NCI-H187 (cell line): ENCODE measurements around the gene PTPN1.
"Not testable (repeated sequence)": the region's sequence is repeated elsewhere in the genome, so short reads cannot be mapped to it uniquely, and the experiment has no call there.

Experiments used
- DNase-seq, 2 experiments: peaks; one replicate each; lab custom pipeline; 2025; lab: John Stamatoyannopoulos, UW

PTPN1 gene

GRCh38 chr20:50558483-50558925, 48.3 kb downstream of the PTPN1 start:
- DNase-seq: no peak

- DNase-seq: no peak
Measured at GRCh38 chr20:50559149-50559548, 49.0 kb downstream of the PTPN1 start.

GRCh38 chr20:50559856-50560638, 49.9 kb downstream of the PTPN1 start:
- no peak for DNase-seq

GRCh38 chr20:50560867-50561266, 50.7 kb downstream of the PTPN1 start:
- DNase-seq: no peak

GRCh38 chr20:50561379-50562078, 51.3 kb downstream of the PTPN1 start:
- DNase-seq: no peak

GRCh38 chr20:50562262-50562701, 52.1 kb downstream of the PTPN1 start:
- DNase-seq: peak; percentile 56 to 85

GRCh38 chr20:50563133-50563944, 53.2 kb downstream of the PTPN1 start:
- peak; percentile 83 to 88 for DNase-seq

GRCh38 chr20:50565383-50565782, 55.2 kb downstream of the PTPN1 start:
- DNase-seq: no peak

GRCh38 chr20:50565871-50566270, 55.7 kb downstream of the PTPN1 start:
- DNase-seq: no peak

- no peak for DNase-seq
Measured at GRCh38 chr20:50567860-50568548, 57.8 kb downstream of the PTPN1 start.

GRCh38 chr20:50568549-50568942, 58.4 kb downstream of the PTPN1 start:
- no peak for DNase-seq

- not testable (repeated sequence) for DNase-seq
Measured at GRCh38 chr20:50569487-50569863, 59.3 kb downstream of the PTPN1 start.

- no peak for DNase-seq
Measured at GRCh38 chr20:50569864-50570836, 60.0 kb downstream of the PTPN1 start.

GRCh38 chr20:50571466-50571865, 61.3 kb downstream of the PTPN1 start:
- DNase-seq: no peak

- no peak for DNase-seq
Measured at GRCh38 chr20:50572938-50573777, 63.0 kb downstream of the PTPN1 start.

- no peak for DNase-seq
Measured at GRCh38 chr20:50574108-50574507, 63.9 kb downstream of the PTPN1 start.

- no peak for DNase-seq
Measured at GRCh38 chr20:50574586-50574985, 64.4 kb downstream of the PTPN1 start.

- peak; percentile 30 to 42 for DNase-seq
Measured at GRCh38 chr20:50575865-50576720, 65.9 kb downstream of the PTPN1 start.
